C4-2B (cell line): ENCODE data around the gene TAP1.

Experiments used
- CTCF ChIP-seq: fragments of 450-650 bp; conservative IDR thresholded peaks from 2 replicates; pipeline ENCODE4 v1.5.1; 2017; ENCODE audit warnings: mild to moderate bottlenecking
- ZFX ChIP-seq: fragments of 450-650 bp; IDR thresholded peaks from 2 replicates; pipeline ENCODE4 v1.6.1; 2017

- TF ChIP-seq CTCF, result peak; percentile 88
- TF ChIP-seq ZFX, result no peak
These were observed at the start of gene TAP1, which contains the start of gene PSMB9 for GRCh38 chr6:32853541-32854375.
